ENCODE measurements around the gene SFMBT2.

The SFMBT2 gene

GRCh38 chr10:7170626-7171322 lies 240.1 kb downstream of the SFMBT2 start:
- DNase-seq (ENCODE audit: extremely low read depth, insufficient read length) = no peak
- peaks cover 28% of the 10 kb centered on the region for H3K36me3 ChIP-seq (ENCODE audit: control insufficient read depth, insufficient read depth, low read length)
- no peak overlapping the region for H3K4me3 ChIP-seq (replicated peaks; ENCODE audit: low read depth, low read length)
- H3K27me3 ChIP-seq (replicated peaks; ENCODE audit: control insufficient read depth, insufficient read depth, low read length) = no peaks in the 10 kb centered on the region
- TF ChIP-seq CTCF (IDR thresholded peaks at IDR 0.05; ENCODE audit: insufficient read depth, low read length, poor library complexity, severe bottlenecking) = no peak

DNA sequence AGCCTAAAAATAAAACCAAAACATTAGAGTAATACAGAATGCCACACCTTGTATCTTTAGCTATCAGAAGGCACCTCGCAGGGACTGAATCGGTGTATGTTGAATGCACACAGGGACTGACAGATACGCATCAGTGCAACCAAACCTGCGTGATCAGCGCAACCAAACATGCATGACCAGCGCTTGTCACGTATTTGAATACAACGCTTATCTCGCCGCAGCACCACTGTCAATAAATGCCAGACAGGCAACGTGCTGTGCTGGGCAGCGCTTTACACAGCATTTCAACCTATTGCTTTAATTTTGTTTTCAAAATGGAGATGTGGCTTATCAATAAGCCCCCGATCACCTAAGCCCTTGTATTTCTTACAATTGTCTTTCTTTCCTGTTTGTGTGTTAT lies 242.4 kb downstream of the SFMBT2 start:
- no peak for DNase-seq (ENCODE audit: extremely low read depth, insufficient read length)
- Histone ChIP-seq H3K27me3 (replicated peaks; ENCODE audit: control insufficient read depth, insufficient read depth, low read length) (no peaks in the 10 kb centered on the region), H3K4me3 (replicated peaks; ENCODE audit: low read depth, low read length) (no peak overlapping the region), H3K36me3 (ENCODE audit: control insufficient read depth, insufficient read depth, low read length) (peaks cover 20% of the 10 kb centered on the region)
- TF ChIP-seq CTCF (IDR thresholded peaks at IDR 0.05; ENCODE audit: insufficient read depth, low read length, poor library complexity, severe bottlenecking) = no peak

DNA sequence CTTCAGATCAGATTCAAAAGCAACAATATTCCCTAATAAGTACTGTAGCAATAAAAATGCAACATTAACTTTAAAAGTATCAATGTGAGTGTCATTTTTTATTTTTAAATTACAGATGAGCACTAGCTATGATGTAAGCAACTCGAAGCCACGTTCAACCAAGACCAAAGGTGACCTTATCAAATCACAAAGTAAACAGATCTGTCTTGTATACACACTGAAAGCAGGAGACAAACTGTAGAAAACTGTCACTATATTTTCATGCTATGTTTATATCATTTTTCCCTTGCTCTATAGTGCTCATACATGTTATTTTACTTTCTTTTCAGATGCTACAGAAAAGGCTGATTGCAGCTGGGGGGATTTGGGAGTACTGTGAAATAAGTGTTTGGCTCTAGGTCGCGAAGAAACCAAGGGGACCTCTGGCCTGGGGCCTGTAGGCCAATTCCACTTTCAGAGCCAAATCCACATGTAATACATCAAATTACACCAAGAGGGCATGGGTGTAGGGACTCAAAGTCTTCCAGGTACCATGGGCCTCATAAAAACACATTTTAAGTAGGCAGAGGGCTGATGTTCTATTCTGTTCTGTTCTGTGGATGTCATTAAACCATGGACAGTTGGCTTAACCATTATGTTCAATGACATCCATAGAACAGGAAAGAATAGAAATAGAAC lies 245.2 kb downstream of the SFMBT2 start:
- Histone ChIP-seq H3K36me3 (ENCODE audit: control insufficient read depth, insufficient read depth, low read length) (peaks cover 10% of the 10 kb centered on the region), H3K4me3 (replicated peaks; ENCODE audit: low read depth, low read length) (no peak overlapping the region), H3K27me3 (replicated peaks; ENCODE audit: control insufficient read depth, insufficient read depth, low read length) (no peaks in the 10 kb centered on the region)
- DNase-seq (ENCODE audit: extremely low read depth, insufficient read length) = no peak
- no peak for TF ChIP-seq CTCF (IDR thresholded peaks at IDR 0.05; ENCODE audit: insufficient read depth, low read length, poor library complexity, severe bottlenecking)

GRCh38 chr10:7164955-7165354 lies 245.9 kb downstream of the SFMBT2 start:
- DNase-seq (ENCODE audit: extremely low read depth, insufficient read length) = no peak
- Histone ChIP-seq H3K4me3 (replicated peaks; ENCODE audit: low read depth, low read length) (no peak overlapping the region), H3K27me3 (replicated peaks; ENCODE audit: control insufficient read depth, insufficient read depth, low read length) (no peaks in the 10 kb centered on the region), H3K36me3 (ENCODE audit: control insufficient read depth, insufficient read depth, low read length) (peaks cover 6% of the 10 kb centered on the region)
- no peak for TF ChIP-seq CTCF (IDR thresholded peaks at IDR 0.05; ENCODE audit: insufficient read depth, low read length, poor library complexity, severe bottlenecking)

DNA sequence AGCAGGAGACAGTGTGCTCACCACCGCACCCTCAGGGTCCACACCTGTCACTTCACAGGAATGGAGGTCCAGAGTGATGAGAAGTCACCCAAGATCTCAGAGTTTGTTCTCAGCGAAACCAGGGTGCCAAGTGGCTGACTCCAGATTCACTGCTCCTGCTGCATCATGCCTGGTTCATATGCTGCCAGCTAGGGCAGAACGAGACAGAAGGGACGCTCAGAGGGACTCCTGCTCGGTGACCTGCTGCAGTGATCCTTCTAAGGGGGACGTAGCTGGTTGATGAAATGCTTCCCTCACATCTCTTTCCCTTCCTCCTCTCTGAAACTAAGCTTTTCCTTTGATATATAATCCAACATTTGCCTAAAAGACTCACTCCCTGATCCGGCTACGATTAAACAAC lies 248.5 kb downstream of the SFMBT2 start:
- TF ChIP-seq CTCF (IDR thresholded peaks at IDR 0.05; ENCODE audit: insufficient read depth, low read length, poor library complexity, severe bottlenecking) = no peak
- Histone ChIP-seq H3K36me3 (ENCODE audit: control insufficient read depth, insufficient read depth, low read length) (peaks cover 6% of the 10 kb centered on the region), H3K27me3 (replicated peaks; ENCODE audit: control insufficient read depth, insufficient read depth, low read length) (no peaks in the 10 kb centered on the region), H3K4me3 (replicated peaks; ENCODE audit: low read depth, low read length) (no peak overlapping the region)
- DNase-seq (ENCODE audit: extremely low read depth, insufficient read length) = no peak

Measured in GM06990 (cell line).